GM21390 (cell line): Measurements from ENCODE around the gene VSIG4.
"Not testable (repeated sequence)": the region's sequence is repeated elsewhere in the genome, so short reads cannot be mapped to it uniquely, and the experiment has no call there.

ENCODE experiments used
- ATAC-seq: cut with Tn5 transposase; IDR thresholded peaks from one replicate; pipeline ENCODE4 v1.9.1; 2021; ENCODE audit not compliant: unreplicated experiment

Gene VSIG4

GRCh38 chrX:65985922-65986588 lies 53.8 kb downstream of the VSIG4 start:
- peak; percentile 84 for ATAC-seq

DNA sequence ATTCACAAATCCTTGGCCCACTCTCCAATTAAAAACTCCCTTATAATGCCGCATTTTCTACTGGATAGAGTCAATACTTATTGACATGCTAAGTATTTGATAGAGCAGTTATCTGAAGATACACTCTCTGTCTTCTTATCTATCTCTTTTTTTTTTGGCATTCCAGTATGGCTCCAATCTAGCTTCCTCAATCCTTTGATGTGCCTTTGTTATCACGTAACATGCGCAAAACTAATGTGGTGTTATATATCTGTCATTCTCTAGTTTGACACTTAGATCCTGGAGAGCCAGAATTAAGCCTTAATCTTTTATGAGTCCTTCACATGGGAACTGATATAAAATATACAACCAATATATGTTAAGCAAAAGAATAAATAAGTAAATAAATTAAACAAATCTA lies 54.7 kb downstream of the VSIG4 start:
- no peak for ATAC-seq

GRCh38 chrX:65977161-65977560 lies 62.7 kb downstream of the VSIG4 start:
- ATAC-seq, result not testable (repeated sequence)

DNA sequence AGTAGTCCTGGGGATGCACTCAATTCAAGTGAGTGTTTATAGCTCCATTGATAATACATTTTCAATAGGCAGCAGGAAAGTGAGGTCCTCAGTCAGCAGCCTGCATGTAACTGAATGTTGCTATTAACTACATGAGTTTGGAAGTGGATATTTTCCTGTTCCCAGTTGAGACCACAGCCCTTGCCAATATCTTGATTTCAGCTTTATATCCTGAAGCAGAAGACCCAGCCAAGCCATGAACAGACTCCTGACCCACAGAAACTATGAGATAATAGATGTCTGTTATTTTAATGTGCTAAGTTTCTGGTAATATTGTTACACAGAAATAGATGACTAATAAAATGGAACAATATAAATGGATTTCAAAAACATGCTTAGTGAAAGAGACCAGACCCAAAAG lies 63.7 kb downstream of the VSIG4 start:
- ATAC-seq, result no peak

DNA sequence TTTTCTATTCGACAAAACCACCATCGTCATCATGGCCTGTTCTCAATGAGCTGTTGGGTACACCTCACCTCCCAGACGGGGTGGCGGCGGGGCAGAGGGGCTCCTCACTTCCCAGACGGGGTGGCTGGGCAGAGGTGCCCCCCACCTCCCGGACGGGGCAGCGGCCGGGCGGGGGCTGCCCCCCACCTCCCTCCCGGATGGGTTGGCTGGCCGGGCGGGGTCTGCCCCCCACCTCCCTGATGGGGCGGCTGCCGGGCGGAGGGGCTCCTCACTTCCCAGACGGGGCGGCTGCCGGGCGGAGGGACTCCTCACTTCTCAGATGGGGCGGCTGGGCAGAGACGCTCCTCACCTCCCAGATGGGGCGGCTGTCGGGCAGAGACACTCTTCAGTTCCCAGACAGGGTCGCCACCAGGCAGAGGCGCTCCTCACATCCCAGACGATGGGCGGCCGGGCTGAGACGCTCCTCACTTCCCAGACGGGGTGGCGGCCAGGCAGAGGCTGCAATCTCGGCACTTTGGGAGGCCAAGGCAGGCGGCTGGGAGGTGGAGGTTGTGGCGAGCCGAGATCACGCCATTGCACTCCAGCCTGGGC lies 64.6 kb downstream of the VSIG4 start:
- not testable (repeated sequence) for ATAC-seq
